GM21825 (cell line): ENCODE results near the gene E2F4.

Source experiments
- ATAC-seq: cut with Tn5 transposase; IDR thresholded peaks from one replicate; pipeline ENCODE4 v1.9.1; 2021; ENCODE audit warnings: mild to moderate bottlenecking, moderate library complexity; ENCODE audit not compliant: unreplicated experiment

The E2F4 gene

GRCh38 chr16:67190448-67191399 is 1.2 kb upstream of the E2F4 start:
- ATAC-seq: no peak

GRCh38 chr16:67191411-67191994 is 452 bp upstream of the E2F4 start:
- ATAC-seq: no peak

GRCh38 chr16:67192781-67193361 is 916 bp downstream of the E2F4 start:
- ATAC-seq: peak; percentile 7

- ATAC-seq: no peak
These were observed 1.6 kb downstream of the E2F4 start for GRCh38 chr16:67193536-67193935.

GRCh38 chr16:67194260-67194659 is 2.3 kb downstream of the E2F4 start:
- no peak for ATAC-seq

GRCh38 chr16:67195676-67196075 is 3.7 kb downstream of the E2F4 start:
- no peak for ATAC-seq

GRCh38 chr16:67196881-67197280 is 4.9 kb downstream of the E2F4 start:
- no peak for ATAC-seq

- no peak for ATAC-seq
These were observed 5.7 kb downstream of the E2F4 start for GRCh38 chr16:67197704-67198103.

- no peak for ATAC-seq
These were observed 6.3 kb downstream of the E2F4 start for GRCh38 chr16:67198238-67198734.

GRCh38 chr16:67199011-67199807 is 7.3 kb downstream of the E2F4 start, which contains the start of gene ELMO3:
Gene ELMO3, plus strand, starts transcription at chr16:67199131. Its CDS starts 196 bp downstream, at chr16:67199327.
- no peak for ATAC-seq

GRCh38 chr16:67199808-67200198 is 7.8 kb downstream of the E2F4 start:
- ATAC-seq: no peak

- ATAC-seq: no peak
These were observed 8.5 kb downstream of the E2F4 start for GRCh38 chr16:67200491-67200890.

- no peak for ATAC-seq
These were observed 9.7 kb downstream of the E2F4 start for GRCh38 chr16:67201411-67202345.

- no peak for ATAC-seq
These were observed 10.5 kb downstream of the E2F4 start for GRCh38 chr16:67202426-67202825.

GRCh38 chr16:67202956-67203493 is 11.1 kb downstream of the E2F4 start:
- ATAC-seq: no peak

GRCh38 chr16:67204076-67204475 is 12.1 kb downstream of the E2F4 start:
- no peak for ATAC-seq

- no peak for ATAC-seq
These were observed 14.3 kb downstream of the E2F4 start for GRCh38 chr16:67206129-67206837.

GRCh38 chr16:67206838-67207248 is 14.9 kb downstream of the E2F4 start:
- ATAC-seq: no peak
